GM12878 (cell line): ENCODE results near the gene GPLD1. TPM values are rescaled to one million over a fixed set of nuclear protein-coding genes. Genes with fewer than 3 reads are reported as not detected.
A peak's percentile ranks its signal among the peaks of the same experiment; 100 is the strongest.

Experiments used
- ATAC-seq: fragments of 200-7000 bp; cut with Tn5 transposase; 3 replicates; pipeline ENCODE4 v1.9.1; 2020; ENCODE audit warnings: mild to moderate bottlenecking, moderate library complexity
- BruUV-seq: library from RNA; stranded (reverse); fragments of 400-500 nt; replicated peaks from 2 replicates; lab custom pipeline; 2021; lab: Mats Ljungman, UMichigan
- CTCF ChIA-PET: fragments of 300-600 bp; sonication (Branson Sonifier 250); formaldehyde crosslinking; extraction: SDS; loops from one replicate; lab custom pipeline; 2021; ENCODE audit warnings: inconsistent platforms; lab: Yijun Ruan, JAX
- POLR2A ChIA-PET: fragments of 350-600 bp; formaldehyde crosslinking; extraction: SDS; loops from one replicate; lab custom pipeline; 2021; ENCODE audit warnings: inconsistent platforms; lab: Charles Lee
- RAD21 ChIA-PET: fragments of 300-600 bp; sonication (Branson Sonifier 250); formaldehyde crosslinking; loops from one replicate; lab custom pipeline; 2023; ENCODE audit warnings: antibody characterized with exemption; ENCODE audit not compliant: unreplicated experiment; lab: Charles Lee
- SMC1A ChIA-PET: fragments of 300-600 bp; sonication (Branson Sonifier 250); formaldehyde crosslinking; loops from one replicate; lab custom pipeline; 2023; ENCODE audit not compliant: unreplicated experiment, uncharacterized antibody; lab: Charles Lee
- DNase-seq: peaks from one replicate; pipeline ENCODE4 v3.0.0-alpha.2; 2011; ENCODE audit warnings: low read depth, low spot score
- FAIRE-seq: peaks from 3 replicates; lab custom pipeline; 2011; peaks lifted over from hg19 to GRCh38; lab: Jason Lieb, UNC
- H2AFZ ChIP-seq: 2 replicates; pipeline ENCODE4 v1.6.0; 2011; ENCODE audit warnings: low read depth, low read length, control low read depth; ENCODE audit not compliant: control insufficient read depth
- H3K27ac ChIP-seq: 2 replicates; pipeline ENCODE4 v1.5.1; 2011; ENCODE audit warnings: control low read depth; ENCODE audit not compliant: control insufficient read depth, insufficient read depth
- H3K27me3 ChIP-seq, 2 experiments: replicated peaks in 1 of 2; 2 replicates each; pipeline versions ENCODE4 v1.6.0 to v1.6.1; 2011; ENCODE audit warnings: low read length in 1 of 2; ENCODE audit not compliant: control insufficient read depth in 2 of 2, insufficient read depth in 2 of 2
- H3K36me3 ChIP-seq, 2 experiments: 2 replicates each; pipeline ENCODE4 v1.5.1; 2011; ENCODE audit warnings: low read length in 1 of 2; ENCODE audit not compliant: control insufficient read depth in 2 of 2, insufficient read depth in 2 of 2
- H3K4me1 ChIP-seq: 2 replicates; pipeline ENCODE4 v1.6.1; 2011; ENCODE audit warnings: mild to moderate bottlenecking, low read length, moderate library complexity, mixed read lengths; ENCODE audit not compliant: control insufficient read depth, insufficient read depth
- H3K4me2 ChIP-seq: 2 replicates; pipeline ENCODE4 v1.6.0; 2011; ENCODE audit warnings: control low read depth; ENCODE audit not compliant: control insufficient read depth, insufficient read depth
- H3K4me3 ChIP-seq: fragments of 200-600 bp; sonication (generic); 2 replicates; pipeline ENCODE4 v1.5.1; 2016
- H3K79me2 ChIP-seq: 2 replicates; pipeline ENCODE4 v1.6.0; 2011; ENCODE audit warnings: low read length; ENCODE audit not compliant: control insufficient read depth, insufficient read depth
- H3K9ac ChIP-seq: 2 replicates; pipeline ENCODE4 v1.8.0; 2011; ENCODE audit warnings: low read length, control low read depth, mixed read lengths; ENCODE audit not compliant: control insufficient read depth, insufficient read depth
- H3K9me3 ChIP-seq: replicated peaks from 3 replicates; pipeline ENCODE4 v1.5.1; 2011; ENCODE audit warnings: mild to moderate bottlenecking, low read length; ENCODE audit not compliant: control insufficient read depth, insufficient read depth
- H4K20me1 ChIP-seq: 2 replicates; pipeline ENCODE4 v1.6.0; 2011; ENCODE audit not compliant: control insufficient read depth, insufficient read depth
- ASH2L ChIP-seq: fragments of 300-600, 200-600 bp; sonication (generic); IDR thresholded peaks from 2 replicates; pipeline ENCODE4 v1.6.1; 2017; ENCODE audit warnings: low read depth, mild to moderate bottlenecking, borderline replicate concordance
- CREM ChIP-seq: IDR thresholded peaks from 2 replicates; pipeline ENCODE4 v1.6.1; 2014; ENCODE audit warnings: antibody characterized with exemption, low read depth
- EGR1 ChIP-seq, 2 experiments: IDR thresholded peaks; 1 replicate in 1 of 2; 2 replicates in 1 of 2; pipeline ENCODE4 v1.6.1; 2011 to 2012; ENCODE audit warnings: low read depth in 2 of 2, low read length in 2 of 2, borderline replicate concordance in 1 of 2, mild to moderate bottlenecking in 1 of 2, moderate library complexity in 1 of 2
- EZH2 ChIP-seq: IDR thresholded peaks from 2 replicates; pipeline ENCODE4 v1.6.1; 2012; ENCODE audit warnings: low read depth, mild to moderate bottlenecking, control low read depth, inconsistent platforms, low read length, borderline replicate concordance; ENCODE audit not compliant: control insufficient read depth
- JUNB ChIP-seq: IDR thresholded peaks from 2 replicates; pipeline ENCODE4 v1.6.1; 2016; ENCODE audit warnings: antibody characterized with exemption, mild to moderate bottlenecking
- MTA2 ChIP-seq: fragments of 450-650 bp; IDR thresholded peaks from 2 replicates; pipeline ENCODE4 v1.6.1; 2016; ENCODE audit warnings: low read depth, mild to moderate bottlenecking, moderate library complexity
- NFXL1 ChIP-seq: fragments of 450-650 bp; IDR thresholded peaks from 2 replicates; pipeline ENCODE4 v1.6.1; 2017; ENCODE audit warnings: antibody characterized with exemption, mild to moderate bottlenecking, borderline replicate concordance
- POLR2A ChIP-seq: IDR thresholded peaks from 2 replicates; pipeline ENCODE4 v1.6.1; 2011; ENCODE audit warnings: low read depth, mild to moderate bottlenecking, low read length
- POLR2AphosphoS5 ChIP-seq: IDR thresholded peaks from 2 replicates; pipeline ENCODE4 v1.6.1; 2011; ENCODE audit warnings: mild to moderate bottlenecking, low read length, inconsistent platforms
- YY1 ChIP-seq: IDR thresholded peaks from 2 replicates; pipeline ENCODE4 v1.6.1; 2011; ENCODE audit warnings: low read depth, mild to moderate bottlenecking, low read length
- WGBS: methylation state at CpG from one replicate; pipeline ENCODE4 v1.1.6; 2016; ENCODE audit warnings: low lambda C conversion rate; ENCODE audit not compliant: insufficient replicate concordance, insufficient coverage; ENCODE audit errors: missing lambda C conversion rate; 5-methylcytosine and 5-hydroxymethylcytosine counted together
- in situ Hi-C: fragments of 300-500 bp; cut with MboI; formaldehyde crosslinking; loops from 9 replicates; pipeline ENCODE4 v1.14.3; 2018; ENCODE audit warnings: mixed read lengths
- intact Hi-C: fragments of 100-400 bp; cut with micrococcal nuclease; formaldehyde crosslinking; loops from one replicate; pipeline ENCODE4 v1.14.2; 2022; ENCODE audit not compliant: unreplicated experiment
- polyA plus RNA-seq, 11 experiments: library from polyadenylated mRNA; depleted of rRNA in 4 of 11; unstranded in 6 of 11; stranded (reverse) in 5 of 11; fragments of >200 nt; fragmentation: Nextera tagmentation in 4 of 11; fragmentation: Illumina TruSeq in 1 of 11; extraction: Ambion mirVana in 4 of 11; extraction: Trizol in 1 of 11; gene quantifications; 1 replicate in 1 of 11; 2 replicates in 10 of 11; pipeline versions ENCODE4 v1.2.1 to v1.2.3, GENCODE V29; 2011 to 2016; ENCODE audit warnings: inconsistent platforms in 2 of 11, missing spikeins in 2 of 11, low read depth in 1 of 11
- total RNA-seq, 4 experiments: library from RNA; depleted of rRNA in 3 of 4; stranded (reverse); fragments of >200 nt in 3 of 4; fragmentation: Illumina TruSeq in 1 of 4; extraction: Trizol in 1 of 4; gene quantifications; 2 replicates each; pipeline versions ENCODE4 v1.2.1 to v1.2.3, GENCODE V29; 2013 to 2021

The GPLD1 gene
- total and polyA plus RNA-seq, 10 of the 15 experiments (the other 5 are each of a cell fraction or from before 2014, with no cell fraction given), result 0.04 to 1.0 (median 0.69) TPM

GRCh38 chr6:24408719-24409410 lies 80.5 kb downstream of the GPLD1 start (continued):
- TF ChIP-seq CREM, result peak; percentile 32; the same call in 1 of the 2 replicates
- no peak for TF ChIP-seq YY1
- TF ChIP-seq EZH2, result no peak
- TF ChIP-seq NFXL1, result no peak
- TF ChIP-seq MTA2, result peak; percentile 54; the same call in 1 of the 2 replicates

GRCh38 chr6:24405262-24405661 lies 84.1 kb downstream of the GPLD1 start:
- Histone ChIP-seq H3K9me3 (no peaks in the 10 kb centered on the region), H4K20me1 (no peaks in the 10 kb centered on the region), H2AFZ (no peak overlapping the region), H3K9ac (no peak overlapping the region), H3K27ac (no peak overlapping the region), H3K4me2 (no peak overlapping the region), H3K79me2 (peaks cover 34% of the 10 kb centered on the region), H3K27me3 (no peaks in the 10 kb centered on the region), H3K4me1 (peaks cover 19% of the 10 kb centered on the region)
- 85% methylated on average over 5 of the region's 5 CpGs for WGBS
- POLR2A ChIA-PET, result interaction anchor here (0.5 to 0.7 kb wide), 3 partner anchors 17 to 1247 kb away, joined by 4 read pairs; no protein-coding TSS in a partner anchor
- DNase-seq (no peak), FAIRE-seq (no peak)
- CTCF ChIA-PET, result interaction anchor here (1.1 to 1.6 kb wide), 2 partner anchors 25 to 122 kb away, joined by 6 to 7 read pairs; no protein-coding TSS in a partner anchor
- TF ChIP-seq POLR2A (no peak), ASH2L (no peak), EGR1 (IDR thresholded peaks at IDR 0.05; ENCODE audit: borderline replicate concordance in 1 of 2, low read depth in 2 of 2, low read length in 2 of 2) (no peak), JUNB (no peak), POLR2AphosphoS5 (no peak)
- TF ChIP-seq, all 136 proteins: peak for 0
- no peak overlapping the region for H3K4me3 ChIP-seq
- BruUV-seq, result no TSS peak
- no peaks in the 10 kb centered on the region; a peak in 2 of 4 replicates for H3K36me3 ChIP-seq
- RAD21 ChIA-PET, result interaction anchor here (0.5 to 1.5 kb wide), 3 partner anchors 10 to 118 kb away, joined by 3 read pairs; no protein-coding TSS in a partner anchor
- in situ Hi-C loops (no loop called here), intact Hi-C loops (loop anchor here (10.0 kb wide), 1 partner anchor 370 kb away; the partner anchor contains the start of gene GMNN)
- no peak for ATAC-seq
- SMC1A ChIA-PET, result interaction anchor here (0.7 to 1.9 kb wide), 5 partner anchors 11 to 122 kb away, joined by 3 to 4 read pairs (median 3); no protein-coding TSS in a partner anchor
